ENCODE measurements around the gene TNIK.

TNIK gene

GRCh38 chr3:171266034-171266739 lies 194.0 kb downstream of the TNIK start:
- no peak overlapping the region for H3K9ac ChIP-seq (ENCODE audit: low read length)
- no peaks in the 10 kb centered on the region for H3K4me1 ChIP-seq (ENCODE audit: insufficient read depth, low read length, severe bottlenecking)
- no peaks in the 10 kb centered on the region for H4K20me1 ChIP-seq (ENCODE audit: insufficient read depth, low read length)
- H3K4me2 ChIP-seq (ENCODE audit: low read length) = no peak overlapping the region
- H3K27ac ChIP-seq (ENCODE audit: low read depth, low read length, poor library complexity, severe bottlenecking) = no peak overlapping the region
- no peak overlapping the region for H3K4me3 ChIP-seq (ENCODE audit: low read depth, low read length, poor library complexity, severe bottlenecking)
- TF ChIP-seq CTCF (IDR thresholded peaks at IDR 0.05; ENCODE audit: low read length) (no peak), EZH2 (IDR thresholded peaks at IDR 0.05; ENCODE audit: borderline replicate concordance, low read length) (no peak)
- H3F3A ChIP-seq (ENCODE audit: insufficient read depth, low read length) = no peaks in the 10 kb centered on the region
- H3K36me3 ChIP-seq (ENCODE audit: insufficient read depth, low read length) = no peaks in the 10 kb centered on the region
- H3K79me2 ChIP-seq (ENCODE audit: insufficient read depth, low read length) = no peaks in the 10 kb centered on the region
- no peaks in the 10 kb centered on the region for H3K9me3 ChIP-seq (ENCODE audit: low read length)
- H3K9me2 ChIP-seq (ENCODE audit: low read depth, low read length) = no peaks in the 10 kb centered on the region
- H3K27me3 ChIP-seq (ENCODE audit: insufficient read depth, low read length) = no peaks in the 10 kb centered on the region
- H2AFZ ChIP-seq (ENCODE audit: low read length) = no peak overlapping the region

- no peaks in the 10 kb centered on the region for H3K4me1 ChIP-seq (ENCODE audit: insufficient read depth, low read length, severe bottlenecking)
- no peak overlapping the region for H3K4me3 ChIP-seq (ENCODE audit: low read depth, low read length, poor library complexity, severe bottlenecking)
- no peaks in the 10 kb centered on the region for H3F3A ChIP-seq (ENCODE audit: insufficient read depth, low read length)
- TF ChIP-seq EZH2 (IDR thresholded peaks at IDR 0.05; ENCODE audit: borderline replicate concordance, low read length) = no peak
- H3K9me3 ChIP-seq (ENCODE audit: low read length) = no peaks in the 10 kb centered on the region
- H3K79me2 ChIP-seq (ENCODE audit: insufficient read depth, low read length) = no peaks in the 10 kb centered on the region
- no peak overlapping the region for H2AFZ ChIP-seq (ENCODE audit: low read length)
- no peaks in the 10 kb centered on the region for H3K36me3 ChIP-seq (ENCODE audit: insufficient read depth, low read length)
- H3K27ac ChIP-seq (ENCODE audit: low read depth, low read length, poor library complexity, severe bottlenecking) = no peak overlapping the region
- no peak overlapping the region for H3K9ac ChIP-seq (ENCODE audit: low read length)
- H4K20me1 ChIP-seq (ENCODE audit: insufficient read depth, low read length) = no peaks in the 10 kb centered on the region
- H3K9me2 ChIP-seq (ENCODE audit: low read depth, low read length) = no peaks in the 10 kb centered on the region
- H3K4me2 ChIP-seq (ENCODE audit: low read length) = no peak overlapping the region
- H3K27me3 ChIP-seq (ENCODE audit: insufficient read depth, low read length) = no peaks in the 10 kb centered on the region
Observed at GRCh38 chr3:171264758-171265157, 195.4 kb downstream of the TNIK start.

GRCh38 chr3:171262431-171262830 lies 197.8 kb downstream of the TNIK start:
- Histone ChIP-seq H3K27me3 (ENCODE audit: insufficient read depth, low read length) (no peaks in the 10 kb centered on the region), H3K4me3 (ENCODE audit: low read depth, low read length, poor library complexity, severe bottlenecking) (no peak overlapping the region), H3K4me1 (ENCODE audit: insufficient read depth, low read length, severe bottlenecking) (no peaks in the 10 kb centered on the region), H3K9me2 (ENCODE audit: low read depth, low read length) (no peaks in the 10 kb centered on the region), H3K9me3 (ENCODE audit: low read length) (no peaks in the 10 kb centered on the region), H3F3A (ENCODE audit: insufficient read depth, low read length) (no peaks in the 10 kb centered on the region), H4K20me1 (ENCODE audit: insufficient read depth, low read length) (no peaks in the 10 kb centered on the region), H3K27ac (ENCODE audit: low read depth, low read length, poor library complexity, severe bottlenecking) (no peak overlapping the region), H3K4me2 (ENCODE audit: low read length) (no peak overlapping the region), H3K79me2 (ENCODE audit: insufficient read depth, low read length) (no peaks in the 10 kb centered on the region), H3K36me3 (ENCODE audit: insufficient read depth, low read length) (no peaks in the 10 kb centered on the region), H2AFZ (ENCODE audit: low read length) (no peak overlapping the region), H3K9ac (ENCODE audit: low read length) (no peak overlapping the region)
- no peak for TF ChIP-seq EZH2 (IDR thresholded peaks at IDR 0.05; ENCODE audit: borderline replicate concordance, low read length)
- TF ChIP-seq CTCF (IDR thresholded peaks at IDR 0.05; ENCODE audit: low read length) = no peak

- Histone ChIP-seq H3K36me3 (ENCODE audit: insufficient read depth, low read length) (no peaks in the 10 kb centered on the region), H3K9me3 (ENCODE audit: low read length) (no peaks in the 10 kb centered on the region), H3K4me3 (ENCODE audit: low read depth, low read length, poor library complexity, severe bottlenecking) (no peak overlapping the region), H3K9me2 (ENCODE audit: low read depth, low read length) (no peaks in the 10 kb centered on the region), H3K79me2 (ENCODE audit: insufficient read depth, low read length) (no peaks in the 10 kb centered on the region), H3K4me1 (ENCODE audit: insufficient read depth, low read length, severe bottlenecking) (no peaks in the 10 kb centered on the region), H3K9ac (ENCODE audit: low read length) (no peak overlapping the region), H3K4me2 (ENCODE audit: low read length) (no peak overlapping the region), H3K27me3 (ENCODE audit: insufficient read depth, low read length) (no peaks in the 10 kb centered on the region), H3K27ac (ENCODE audit: low read depth, low read length, poor library complexity, severe bottlenecking) (no peak overlapping the region), H3F3A (ENCODE audit: insufficient read depth, low read length) (no peaks in the 10 kb centered on the region), H4K20me1 (ENCODE audit: insufficient read depth, low read length) (no peaks in the 10 kb centered on the region), H2AFZ (ENCODE audit: low read length) (no peak overlapping the region)
- TF ChIP-seq CTCF (IDR thresholded peaks at IDR 0.05; ENCODE audit: low read length) (no peak), EZH2 (IDR thresholded peaks at IDR 0.05; ENCODE audit: borderline replicate concordance, low read length) (no peak)
Observed at GRCh38 chr3:171261487-171261886, 198.7 kb downstream of the TNIK start.

All from OCI-LY1 (cell line).